GM12878 (cell line): ENCODE data around the gene PIK3R4. TPM values are rescaled to one million over a fixed set of nuclear protein-coding genes. Genes with fewer than 3 reads are reported as not detected.

Experiments
- ATAC-seq: fragments of 200-7000 bp; cut with Tn5 transposase; 3 replicates; pipeline ENCODE4 v1.9.1; 2020; ENCODE audit warnings: mild to moderate bottlenecking, moderate library complexity
- BruUV-seq: library from RNA; stranded (reverse); fragments of 400-500 nt; replicated peaks from 2 replicates; lab custom pipeline; 2021; lab: Mats Ljungman, UMichigan
- CTCF ChIA-PET: fragments of 300-600 bp; sonication (Branson Sonifier 250); formaldehyde crosslinking; extraction: SDS; loops from one replicate; lab custom pipeline; 2021; ENCODE audit warnings: inconsistent platforms; lab: Yijun Ruan, JAX
- POLR2A ChIA-PET: fragments of 350-600 bp; formaldehyde crosslinking; extraction: SDS; loops from one replicate; lab custom pipeline; 2021; ENCODE audit warnings: inconsistent platforms; lab: Charles Lee
- RAD21 ChIA-PET: fragments of 300-600 bp; sonication (Branson Sonifier 250); formaldehyde crosslinking; loops from one replicate; lab custom pipeline; 2023; ENCODE audit warnings: antibody characterized with exemption; ENCODE audit not compliant: unreplicated experiment; lab: Charles Lee
- SMC1A ChIA-PET: fragments of 300-600 bp; sonication (Branson Sonifier 250); formaldehyde crosslinking; loops from one replicate; lab custom pipeline; 2023; ENCODE audit not compliant: unreplicated experiment, uncharacterized antibody; lab: Charles Lee
- DNase-seq: peaks from one replicate; pipeline ENCODE4 v3.0.0-alpha.2; 2011; ENCODE audit warnings: low read depth, low spot score
- FAIRE-seq: peaks from 3 replicates; lab custom pipeline; 2011; peaks lifted over from hg19 to GRCh38; lab: Jason Lieb, UNC
- H2AFZ ChIP-seq: 2 replicates; pipeline ENCODE4 v1.6.0; 2011; ENCODE audit warnings: low read depth, low read length, control low read depth; ENCODE audit not compliant: control insufficient read depth
- H3K27ac ChIP-seq: 2 replicates; pipeline ENCODE4 v1.5.1; 2011; ENCODE audit warnings: control low read depth; ENCODE audit not compliant: control insufficient read depth, insufficient read depth
- H3K27me3 ChIP-seq, 2 experiments: replicated peaks in 1 of 2; 2 replicates each; pipeline versions ENCODE4 v1.6.0 to v1.6.1; 2011; ENCODE audit warnings: low read length in 1 of 2; ENCODE audit not compliant: control insufficient read depth in 2 of 2, insufficient read depth in 2 of 2
- H3K36me3 ChIP-seq, 2 experiments: 2 replicates each; pipeline ENCODE4 v1.5.1; 2011; ENCODE audit warnings: low read length in 1 of 2; ENCODE audit not compliant: control insufficient read depth in 2 of 2, insufficient read depth in 2 of 2
- H3K4me1 ChIP-seq: 2 replicates; pipeline ENCODE4 v1.6.1; 2011; ENCODE audit warnings: mild to moderate bottlenecking, low read length, moderate library complexity, mixed read lengths; ENCODE audit not compliant: control insufficient read depth, insufficient read depth
- H3K4me2 ChIP-seq: 2 replicates; pipeline ENCODE4 v1.6.0; 2011; ENCODE audit warnings: control low read depth; ENCODE audit not compliant: control insufficient read depth, insufficient read depth
- H3K4me3 ChIP-seq: fragments of 200-600 bp; sonication (generic); 2 replicates; pipeline ENCODE4 v1.5.1; 2016
- H3K79me2 ChIP-seq: 2 replicates; pipeline ENCODE4 v1.6.0; 2011; ENCODE audit warnings: low read length; ENCODE audit not compliant: control insufficient read depth, insufficient read depth
- H3K9ac ChIP-seq: 2 replicates; pipeline ENCODE4 v1.8.0; 2011; ENCODE audit warnings: low read length, control low read depth, mixed read lengths; ENCODE audit not compliant: control insufficient read depth, insufficient read depth
- H3K9me3 ChIP-seq: replicated peaks from 3 replicates; pipeline ENCODE4 v1.5.1; 2011; ENCODE audit warnings: mild to moderate bottlenecking, low read length; ENCODE audit not compliant: control insufficient read depth, insufficient read depth
- H4K20me1 ChIP-seq: 2 replicates; pipeline ENCODE4 v1.6.0; 2011; ENCODE audit not compliant: control insufficient read depth, insufficient read depth
- BCL11A ChIP-seq: IDR thresholded peaks from 2 replicates; pipeline ENCODE4 v1.6.1; 2011; ENCODE audit warnings: low read depth, low read length
- IKZF1 ChIP-seq: fragments of 450-650 bp; conservative IDR thresholded peaks from 2 replicates; pipeline ENCODE4 v1.6.1; 2017; ENCODE audit warnings: antibody characterized with exemption, mild to moderate bottlenecking
- IRF4 ChIP-seq: IDR thresholded peaks from 2 replicates; pipeline ENCODE4 v1.6.1; 2011; ENCODE audit warnings: low read depth, low read length
- MEF2B ChIP-seq: fragments of 450-650 bp; IDR thresholded peaks from 2 replicates; pipeline ENCODE4 v1.6.1; 2018; ENCODE audit warnings: mild to moderate bottlenecking, moderate library complexity; ENCODE audit not compliant: partially characterized antibody, poor library complexity, severe bottlenecking
- RAD21 ChIP-seq: IDR thresholded peaks from 2 replicates; pipeline ENCODE4 v1.6.1; 2011; ENCODE audit warnings: mild to moderate bottlenecking, low read depth, low read length, moderate library complexity; ENCODE audit not compliant: insufficient read depth
- SIX5 ChIP-seq: IDR thresholded peaks from 2 replicates; pipeline ENCODE4 v1.6.1; 2011; ENCODE audit warnings: mild to moderate bottlenecking, low read depth, low read length, moderate library complexity; ENCODE audit not compliant: severe bottlenecking
- YBX1 ChIP-seq: fragments of 450-650 bp; IDR thresholded peaks from 2 replicates; pipeline ENCODE4 v1.6.1; 2016; ENCODE audit warnings: antibody characterized with exemption
- ZNF24 ChIP-seq: fragments of 450-650 bp; IDR thresholded peaks from 2 replicates; pipeline ENCODE4 v1.6.1; 2017; ENCODE audit warnings: antibody characterized with exemption, mild to moderate bottlenecking
- WGBS: methylation state at CpG from one replicate; pipeline ENCODE4 v1.1.6; 2016; ENCODE audit warnings: low lambda C conversion rate; ENCODE audit not compliant: insufficient replicate concordance, insufficient coverage; ENCODE audit errors: missing lambda C conversion rate; 5-methylcytosine and 5-hydroxymethylcytosine counted together
- in situ Hi-C: fragments of 300-500 bp; cut with MboI; formaldehyde crosslinking; loops from 9 replicates; pipeline ENCODE4 v1.14.3; 2018; ENCODE audit warnings: mixed read lengths
- intact Hi-C: fragments of 100-400 bp; cut with micrococcal nuclease; formaldehyde crosslinking; loops from one replicate; pipeline ENCODE4 v1.14.2; 2022; ENCODE audit not compliant: unreplicated experiment
- polyA plus RNA-seq, 11 experiments: library from polyadenylated mRNA; depleted of rRNA in 4 of 11; unstranded in 6 of 11; stranded (reverse) in 5 of 11; fragments of >200 nt; fragmentation: Nextera tagmentation in 4 of 11; fragmentation: Illumina TruSeq in 1 of 11; extraction: Ambion mirVana in 4 of 11; extraction: Trizol in 1 of 11; gene quantifications; 1 replicate in 1 of 11; 2 replicates in 10 of 11; pipeline versions ENCODE4 v1.2.1 to v1.2.3, GENCODE V29; 2011 to 2016; ENCODE audit warnings: inconsistent platforms in 2 of 11, missing spikeins in 2 of 11, low read depth in 1 of 11
- total RNA-seq, 4 experiments: library from RNA; depleted of rRNA in 3 of 4; stranded (reverse); fragments of >200 nt in 3 of 4; fragmentation: Illumina TruSeq in 1 of 4; extraction: Trizol in 1 of 4; gene quantifications; 2 replicates each; pipeline versions ENCODE4 v1.2.1 to v1.2.3, GENCODE V29; 2013 to 2021
- TF ChIP-seq, protein P1 (sequence below): fragments of 450-650 bp; formaldehyde crosslinking; IDR thresholded peaks from 2 replicates; pipeline ENCODE4 v1.4.0; 2022; ENCODE audit warnings: mild to moderate bottlenecking, moderate library complexity

PIK3R4 gene
- total and polyA plus RNA-seq, 10 of the 15 experiments (the other 5 are each of a cell fraction or from before 2014, with no cell fraction given) = 22.6 to 50.2 (median 31.1) TPM

DNA sequence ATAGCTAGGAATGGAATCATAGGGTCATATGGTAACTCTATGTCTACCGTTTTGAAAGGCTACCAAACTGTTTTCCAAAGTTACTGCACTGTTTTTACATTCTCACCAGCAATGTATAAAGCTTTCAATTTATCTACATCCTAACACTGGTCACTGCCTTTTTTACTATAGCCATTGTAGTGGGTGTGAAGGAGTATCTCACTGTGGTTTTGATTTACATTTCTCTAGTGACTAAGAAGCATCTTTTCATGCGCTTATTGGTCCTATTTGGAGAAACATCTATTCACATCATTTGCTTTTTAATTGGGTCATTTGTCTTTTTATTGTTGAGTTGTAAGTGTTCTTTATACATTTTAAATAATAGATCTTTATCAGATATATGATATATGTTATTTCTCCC is 53.3 kb downstream of the PIK3R4 start:
- Histone ChIP-seq H3K4me3 (no peak overlapping the region), H3K36me3 (no peaks in the 10 kb centered on the region; a peak in 1 of 4 replicates), H2AFZ (no peak overlapping the region), H3K9me3 (no peaks in the 10 kb centered on the region), H3K9ac (no peak overlapping the region), H3K4me2 (no peak overlapping the region), H3K79me2 (no peaks in the 10 kb centered on the region), H4K20me1 (no peaks in the 10 kb centered on the region), H3K27me3 (no peaks in the 10 kb centered on the region), H3K4me1 (peaks cover 2% of the 10 kb centered on the region; the same call in 1 of the 2 replicates), H3K27ac (no peak overlapping the region)
- FAIRE-seq = no peak
- POLR2A ChIA-PET = no interaction called here
- no TSS peak for BruUV-seq
- DNase-seq = no peak
- TF ChIP-seq SIX5 (no peak), MEF2B (no peak)
- 100% methylated on average over 2 of the region's 2 CpGs for WGBS
- in situ Hi-C loops (no loop called here), intact Hi-C loops (no loop called here)
- SMC1A ChIA-PET = interaction anchor here (0.6 kb wide), 1 partner anchor 205 kb away, joined by 3 read pairs; no protein-coding TSS in a partner anchor
- CTCF ChIA-PET = no interaction called here
- ATAC-seq = no peak
- RAD21 ChIA-PET = no interaction called here

DNA sequence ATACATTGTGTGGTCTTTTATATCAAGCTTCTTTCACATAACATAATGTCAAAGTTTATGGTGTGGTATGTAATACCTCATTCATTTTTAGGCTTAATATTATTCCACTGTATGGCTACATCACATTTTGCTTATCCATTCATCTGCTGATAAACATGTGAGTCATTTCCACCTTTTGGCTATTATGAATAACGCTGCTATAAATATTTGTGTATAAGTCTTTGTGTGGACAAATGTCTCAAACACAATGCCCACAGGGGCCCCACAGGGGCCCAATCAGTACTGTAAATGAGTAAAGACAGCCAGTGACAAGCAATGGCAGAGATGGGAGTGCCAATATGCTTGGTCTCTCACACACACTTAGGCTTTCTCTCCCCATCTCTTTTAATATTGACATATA is 54.2 kb downstream of the PIK3R4 start:
- no peak for FAIRE-seq
- WGBS = 38% methylated on average over 1 of the region's 1 CpG
- no peak for TF ChIP-seq IRF4
- no peak for TF ChIP-seq ZNF24
- TF ChIP-seq BCL11A = no peak
- no peak for TF ChIP-seq RAD21
- TF ChIP-seq, protein P1, sequence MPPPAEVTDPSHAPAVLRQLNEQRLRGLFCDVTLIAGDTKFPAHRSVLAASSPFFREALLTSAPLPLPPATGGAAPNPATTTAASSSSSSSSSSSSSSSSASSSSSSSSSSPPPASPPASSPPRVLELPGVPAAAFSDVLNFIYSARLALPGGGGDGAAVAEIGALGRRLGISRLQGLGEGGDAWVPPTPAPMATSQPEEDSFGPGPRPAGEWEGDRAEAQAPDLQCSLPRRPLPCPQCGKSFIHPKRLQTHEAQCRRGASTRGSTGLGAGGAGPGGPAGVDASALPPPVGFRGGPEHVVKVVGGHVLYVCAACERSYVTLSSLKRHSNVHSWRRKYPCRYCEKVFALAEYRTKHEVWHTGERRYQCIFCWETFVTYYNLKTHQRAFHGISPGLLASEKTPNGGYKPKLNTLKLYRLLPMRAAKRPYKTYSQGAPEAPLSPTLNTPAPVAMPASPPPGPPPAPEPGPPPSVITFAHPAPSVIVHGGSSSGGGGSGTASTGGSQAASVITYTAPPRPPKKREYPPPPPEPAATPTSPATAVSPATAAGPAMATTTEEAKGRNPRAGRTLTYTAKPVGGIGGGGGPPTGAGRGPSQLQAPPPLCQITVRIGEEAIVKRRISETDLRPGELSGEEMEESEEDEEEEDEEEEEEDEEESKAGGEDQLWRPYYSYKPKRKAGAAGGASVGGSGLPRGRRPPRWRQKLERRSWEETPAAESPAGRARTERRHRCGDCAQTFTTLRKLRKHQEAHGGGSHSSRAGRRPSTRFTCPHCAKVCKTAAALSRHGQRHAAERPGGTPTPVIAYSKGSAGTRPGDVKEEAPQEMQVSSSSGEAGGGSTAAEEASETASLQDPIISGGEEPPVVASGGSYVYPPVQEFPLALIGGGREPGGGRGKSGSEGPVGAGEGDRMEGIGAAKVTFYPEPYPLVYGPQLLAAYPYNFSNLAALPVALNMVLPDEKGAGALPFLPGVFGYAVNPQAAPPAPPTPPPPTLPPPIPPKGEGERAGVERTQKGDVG (CRISPR knock-in tag) = no peak
- TF ChIP-seq IKZF1 = no peak
- no peak for TF ChIP-seq YBX1
- TF ChIP-seq, all 136 proteins: peak for 0
- Histone ChIP-seq H3K4me1 (peaks cover 4% of the 10 kb centered on the region; the same call in 1 of the 2 replicates), H3K79me2 (no peaks in the 10 kb centered on the region), H3K27me3 (no peaks in the 10 kb centered on the region), H3K9me3 (no peaks in the 10 kb centered on the region), H4K20me1 (no peaks in the 10 kb centered on the region), H3K4me2 (no peak overlapping the region), H3K27ac (no peak overlapping the region), H3K4me3 (no peak overlapping the region), H3K9ac (no peak overlapping the region), H2AFZ (no peak overlapping the region), H3K36me3 (no peaks in the 10 kb centered on the region; a peak in 1 of 4 replicates)
- intact Hi-C loops = no loop called here
- in situ Hi-C loops = no loop called here
- ChIA-PET POLR2A (no interaction called here), RAD21 (no interaction called here), SMC1A (no interaction called here), CTCF (no interaction called here)
- ATAC-seq (no peak; the same call in 2 of the 3 replicates), DNase-seq (no peak)
- BruUV-seq = no TSS peak
